Neural crest cell (in vitro differentiated cells): ENCODE measurements around the gene TRIM8. TPM values are rescaled to one million over a fixed set of nuclear protein-coding genes. Genes with fewer than 3 reads are reported as not detected.
A peak's percentile ranks its signal among the peaks of the same experiment; 100 is the strongest.

ENCODE experiments used
- DNase-seq: peaks from one replicate; pipeline ENCODE4 v3.0.0; 2021; ENCODE audit warnings: low read depth, mixed read lengths, low spot score
- H3K27ac Mint-ChIP-seq: one replicate; pipeline ENCODE4 v1.8.0; 2021; ENCODE audit warnings: mild to moderate bottlenecking, mixed read lengths; ENCODE audit not compliant: unreplicated experiment
- H3K27me3 Mint-ChIP-seq: 2 replicates; pipeline ENCODE4 v1.8.0; 2021; ENCODE audit warnings: low read depth, mild to moderate bottlenecking, mixed read lengths
- H3K36me3 Mint-ChIP-seq: 2 replicates; pipeline ENCODE4 v1.8.0; 2021; ENCODE audit warnings: low read depth, mild to moderate bottlenecking, mixed read lengths
- H3K4me1 Mint-ChIP-seq: 2 replicates; pipeline ENCODE4 v1.8.0; 2021; ENCODE audit warnings: mixed read lengths
- H3K4me3 Mint-ChIP-seq: one replicate; pipeline ENCODE4 v1.8.0; 2021; ENCODE audit warnings: mild to moderate bottlenecking, mixed read lengths
- H3K9me3 Mint-ChIP-seq: 2 replicates; pipeline ENCODE4 v1.8.0; 2021; ENCODE audit warnings: mixed read lengths
- CTCF ChIP-seq: fragments of 200-600 bp; sonication (generic); conservative IDR thresholded peaks from 2 replicates; pipeline ENCODE4 v1.5.0; 2021; ENCODE audit warnings: antibody characterized with exemption, mild to moderate bottlenecking
- total RNA-seq: library from RNA; stranded (reverse); gene quantifications from 2 replicates; pipeline ENCODE4 v1.2.1, GENCODE V29; 2021

TRIM8 gene
- total RNA-seq, 1 donor from 2014 or later, result 76.9 TPM

GRCh38 chr10:102646610-102647442 lies 2.5 kb downstream of the TRIM8 start:
- DNase-seq, result no peak
- TF ChIP-seq CTCF, result no peak
- Mint-ChIP-seq H3K27ac (peak overlapping the region; percentile 93), H3K9me3 (no peaks in the 10 kb centered on the region), H3K36me3 (no peaks in the 10 kb centered on the region), H3K27me3 (peaks cover 5% of the 10 kb centered on the region), H3K4me3 (peak overlapping the region; percentile 98), H3K4me1 (peaks cover 63% of the 10 kb centered on the region)

- H3K9me3 Mint-ChIP-seq, result no peaks in the 10 kb centered on the region
- H3K27ac Mint-ChIP-seq, result no peak overlapping the region
- no peak for DNase-seq
- H3K36me3 Mint-ChIP-seq, result no peaks in the 10 kb centered on the region
- H3K27me3 Mint-ChIP-seq, result peaks cover 5% of the 10 kb centered on the region
- TF ChIP-seq CTCF, result no peak
- H3K4me3 Mint-ChIP-seq, result peak overlapping the region; percentile 98
- H3K4me1 Mint-ChIP-seq, result peaks cover 68% of the 10 kb centered on the region
These were observed 3.4 kb downstream of the TRIM8 start for GRCh38 chr10:102647443-102648268.

GRCh38 chr10:102648269-102648888 lies 4.1 kb downstream of the TRIM8 start:
- DNase-seq, result no peak
- peaks cover 3% of the 10 kb centered on the region for H3K27me3 Mint-ChIP-seq
- H3K4me1 Mint-ChIP-seq, result peaks cover 73% of the 10 kb centered on the region
- no peak for TF ChIP-seq CTCF
- H3K4me3 Mint-ChIP-seq, result peak overlapping the region; percentile 98
- H3K36me3 Mint-ChIP-seq, result peaks cover 3% of the 10 kb centered on the region
- H3K27ac Mint-ChIP-seq, result no peak overlapping the region
- no peaks in the 10 kb centered on the region for H3K9me3 Mint-ChIP-seq

- peak; percentile 62 for DNase-seq
- Mint-ChIP-seq H3K27me3 (peaks cover 3% of the 10 kb centered on the region), H3K36me3 (peaks cover 3% of the 10 kb centered on the region), H3K27ac (peak overlapping the region; percentile 96), H3K4me3 (peak overlapping the region; percentile 98), H3K4me1 (peaks cover 77% of the 10 kb centered on the region), H3K9me3 (no peaks in the 10 kb centered on the region)
- TF ChIP-seq CTCF, result no peak
These were observed 4.9 kb downstream of the TRIM8 start for GRCh38 chr10:102648889-102649796.
